ENCODE results near the gene MOCS2.

The MOCS2 gene

DNA sequence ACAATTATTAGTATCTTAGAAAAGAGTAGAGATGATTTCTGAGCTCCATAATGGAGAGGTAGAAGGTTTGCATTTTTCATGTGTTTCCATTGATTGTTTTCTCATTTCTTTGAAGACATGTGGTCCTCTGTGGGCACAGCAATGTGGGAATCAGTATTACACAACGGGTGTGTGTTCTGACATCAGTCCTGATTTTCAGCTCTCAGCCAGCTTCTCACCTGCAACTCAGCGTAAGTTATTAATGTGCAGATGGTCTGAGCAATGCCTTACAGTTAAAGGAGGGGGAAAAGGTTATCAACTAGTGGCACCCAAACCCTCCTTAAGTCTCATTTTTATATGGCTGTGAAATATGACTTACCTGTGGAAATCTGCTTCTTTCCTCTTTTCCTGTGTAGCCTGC lies 61.3 kb downstream of the MOCS2 start:
- DNase-seq (ENCODE audit: low read depth), result no peak
